WTC11 (cell line): ENCODE measurements around the gene LAMA5.

Experiments used
- CREB1 ChIP-seq: sonication (generic); formaldehyde crosslinking; IDR thresholded peaks from 2 replicates; pipeline ENCODE4 v1.8.0; 2023; ENCODE audit warnings: mild to moderate bottlenecking, missing genetic modification reagents
- SP1 ChIP-seq: sonication (generic); formaldehyde crosslinking; conservative IDR thresholded peaks from 2 replicates; pipeline ENCODE4 v1.8.1; 2022; ENCODE audit warnings: missing genetic modification reagents
- TF ChIP-seq, protein P1 (sequence below): fragments of 200-600 bp; IDR thresholded peaks from 2 replicates; pipeline ENCODE4 v1.8.0; 2022; ENCODE audit warnings: antibody characterized with exemption

DNA sequence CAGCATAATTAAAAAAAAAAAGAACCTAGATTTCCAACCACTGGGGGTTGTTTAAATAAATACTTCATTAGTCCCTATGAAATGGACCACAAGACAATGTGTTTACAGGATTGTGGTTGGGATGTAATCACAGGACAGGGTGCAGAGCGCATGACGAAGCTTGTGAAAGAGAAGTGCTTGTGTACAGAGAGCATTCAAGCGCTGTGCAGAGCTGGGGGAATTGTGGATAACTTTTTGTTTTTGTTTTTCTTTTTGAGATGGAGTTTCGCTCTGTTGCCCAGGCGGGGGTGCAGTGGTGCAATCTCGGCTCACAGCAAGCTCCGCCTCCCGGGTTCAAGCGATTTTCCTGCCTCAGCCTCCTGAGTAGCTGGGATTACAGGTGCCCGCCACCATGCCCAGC is 22.3 kb downstream of the LAMA5 start:
- no peak for TF ChIP-seq CREB1 (CRISPR knock-in tag)
- TF ChIP-seq SP1 (CRISPR knock-in tag), result no peak
- TF ChIP-seq, protein P1, sequence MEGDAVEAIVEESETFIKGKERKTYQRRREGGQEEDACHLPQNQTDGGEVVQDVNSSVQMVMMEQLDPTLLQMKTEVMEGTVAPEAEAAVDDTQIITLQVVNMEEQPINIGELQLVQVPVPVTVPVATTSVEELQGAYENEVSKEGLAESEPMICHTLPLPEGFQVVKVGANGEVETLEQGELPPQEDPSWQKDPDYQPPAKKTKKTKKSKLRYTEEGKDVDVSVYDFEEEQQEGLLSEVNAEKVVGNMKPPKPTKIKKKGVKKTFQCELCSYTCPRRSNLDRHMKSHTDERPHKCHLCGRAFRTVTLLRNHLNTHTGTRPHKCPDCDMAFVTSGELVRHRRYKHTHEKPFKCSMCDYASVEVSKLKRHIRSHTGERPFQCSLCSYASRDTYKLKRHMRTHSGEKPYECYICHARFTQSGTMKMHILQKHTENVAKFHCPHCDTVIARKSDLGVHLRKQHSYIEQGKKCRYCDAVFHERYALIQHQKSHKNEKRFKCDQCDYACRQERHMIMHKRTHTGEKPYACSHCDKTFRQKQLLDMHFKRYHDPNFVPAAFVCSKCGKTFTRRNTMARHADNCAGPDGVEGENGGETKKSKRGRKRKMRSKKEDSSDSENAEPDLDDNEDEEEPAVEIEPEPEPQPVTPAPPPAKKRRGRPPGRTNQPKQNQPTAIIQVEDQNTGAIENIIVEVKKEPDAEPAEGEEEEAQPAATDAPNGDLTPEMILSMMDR, result no peak
